CD4-positive, alpha-beta T cell (primary cell): ENCODE results near the gene NCAPG2. TPM values are rescaled to one million over a fixed set of nuclear protein-coding genes. Genes with fewer than 3 reads are reported as not detected.

ENCODE experiments used
- ATAC-seq: fragments of 200-7000 bp; cut with Tn5 transposase; one replicate; pipeline ENCODE4 v1.10.0; 2022; ENCODE audit warnings: mild to moderate bottlenecking; ENCODE audit not compliant: poor library complexity
- CTCF ChIA-PET: fragments of 350-600 bp; sonication (Branson Sonifier 250); formaldehyde crosslinking; loops from one replicate; lab custom pipeline; 2021; ENCODE audit warnings: antibody characterized with exemption, inconsistent platforms; lab: Charles Lee
- POLR2A ChIA-PET: fragments of 350-600 bp; sonication (Branson Sonifier 250); formaldehyde crosslinking; loops from one replicate; lab custom pipeline; 2021; ENCODE audit warnings: antibody characterized with exemption, inconsistent platforms; lab: Charles Lee
- DNase-seq, 14 experiments: peaks; one replicate each; pipeline ENCODE4 v3.0.0-alpha.2; 2013 to 2020; ENCODE audit warnings: mixed read lengths in 2 of 14
- H3K27ac ChIP-seq, 2 donors: one replicate each; pipeline versions ENCODE4 v1.5.1 to v1.7.0; 2013; ENCODE audit warnings: low read length in 2 of 2, low read depth in 1 of 2, mild to moderate bottlenecking in 1 of 2
- H3K27me3 ChIP-seq, 2 experiments: 1 replicate in 1 of 2; 2 replicates in 1 of 2; pipeline versions ENCODE4 v1.6.1 to v1.7.0; 2013; ENCODE audit warnings: low read length in 2 of 2, control low read depth in 1 of 2, mild to moderate bottlenecking in 1 of 2, moderate library complexity in 1 of 2; ENCODE audit not compliant: insufficient read depth in 2 of 2, control insufficient read depth in 1 of 2
- H3K36me3 ChIP-seq: one replicate; pipeline ENCODE4 v1.6.1; 2013; ENCODE audit warnings: low read length, control low read depth; ENCODE audit not compliant: insufficient read depth
- H3K4me1 ChIP-seq: one replicate; pipeline ENCODE4 v1.6.1; 2013; ENCODE audit warnings: low read length, control low read depth; ENCODE audit not compliant: insufficient read depth
- H3K4me3 ChIP-seq: one replicate; pipeline ENCODE4 v1.5.1; 2013; ENCODE audit warnings: mild to moderate bottlenecking, low read length, moderate library complexity
- H3K9me3 ChIP-seq, 2 experiments: 1 replicate in 1 of 2; 2 replicates in 1 of 2; pipeline versions ENCODE4 v1.6.1 to v1.7.0; 2013; ENCODE audit warnings: low read length in 2 of 2, mild to moderate bottlenecking in 2 of 2, control low read depth in 1 of 2, moderate library complexity in 1 of 2; ENCODE audit not compliant: control insufficient read depth in 1 of 2, insufficient read depth in 1 of 2
- H3K27ac Mint-ChIP-seq: one replicate; pipeline ENCODE4 v1.8.0; 2020; ENCODE audit warnings: mixed read lengths
- H3K27me3 Mint-ChIP-seq: one replicate; pipeline ENCODE4 v1.8.0; 2021; ENCODE audit warnings: mixed read lengths
- H3K36me3 Mint-ChIP-seq: one replicate; pipeline ENCODE4 v1.8.0; 2021; ENCODE audit warnings: low read depth, mixed read lengths
- H3K4me1 Mint-ChIP-seq: one replicate; pipeline ENCODE4 v1.8.0; 2021; ENCODE audit warnings: low read depth, mixed read lengths
- H3K4me3 Mint-ChIP-seq: one replicate; pipeline ENCODE4 v1.8.0; 2020; ENCODE audit warnings: mild to moderate bottlenecking, mixed read lengths
- H3K9me3 Mint-ChIP-seq: one replicate; pipeline ENCODE4 v1.8.0; 2020; ENCODE audit warnings: mixed read lengths
- CTCF ChIP-seq: fragments of 200-600 bp; IDR thresholded peaks from one replicate; pipeline ENCODE4 v1.8.0; 2022; ENCODE audit warnings: antibody characterized with exemption, mild to moderate bottlenecking
- intact Hi-C, 2 experiments: fragments of 100-400 bp; cut with DNase I in 1 of 2; cut with micrococcal nuclease in 1 of 2; formaldehyde crosslinking; loops; one replicate each; pipeline versions ENCODE4 v1.15.1 to v1.9.0; 2023 to 2025; cut with DNase I, micrococcal nuclease
- total RNA-seq, 174 experiments: library from RNA in 2 of 174; stranded (reverse) in 2 of 174; gene quantifications; one replicate each; pipeline ENCODE4 v1.2.3 and lab custom pipeline; 2021 to 2026

Gene NCAPG2
- total RNA-seq, 2 experiments from 2014 or later = 9.9 to 11.8 TPM

GRCh38 chr7:158722574-158723237 is 18.1 kb upstream of the NCAPG2 start:
- Mint-ChIP-seq H3K27me3 (peaks cover 3% of the 10 kb centered on the region), H3K36me3 (no peaks in the 10 kb centered on the region), H3K27ac (no peak overlapping the region), H3K9me3 (peaks cover 2% of the 10 kb centered on the region), H3K4me1 (no peaks in the 10 kb centered on the region), H3K4me3 (no peak overlapping the region)
- no peaks in the 10 kb centered on the region for H3K4me1 ChIP-seq
- ChIA-PET POLR2A (no interaction called here), CTCF (no interaction called here)
- no peak for DNase-seq
- peaks cover 0 to 13% of the 10 kb centered on the region in 2 experiments for H3K9me3 ChIP-seq
- no peak overlapping the region for H3K4me3 ChIP-seq
- no peaks in the 10 kb centered on the region for H3K36me3 ChIP-seq
- intact Hi-C loops = no loop called here
- no peak for TF ChIP-seq CTCF
- H3K27ac ChIP-seq = no peak overlapping the region
- H3K27me3 ChIP-seq = no peaks in the 10 kb centered on the region
- ATAC-seq = no peak

DNA sequence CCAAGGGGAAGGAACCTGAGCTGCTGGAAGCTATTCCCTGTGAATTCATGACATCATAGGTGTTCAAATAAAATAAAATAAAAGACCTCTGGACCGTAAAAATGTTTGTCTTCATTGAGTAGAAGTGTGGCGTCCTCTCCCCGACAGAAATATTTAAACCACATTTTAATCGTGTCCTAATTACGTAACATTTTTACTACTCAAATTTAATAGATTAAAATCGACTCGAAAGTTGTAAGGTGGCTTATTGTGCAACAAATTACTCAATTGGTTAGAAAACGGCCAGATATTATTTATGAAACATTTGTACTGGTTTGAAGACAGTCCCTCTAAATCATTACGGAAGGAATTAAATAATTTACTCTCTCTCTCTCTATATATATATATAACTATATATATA is 15.5 kb upstream of the NCAPG2 start:
- H3K27ac Mint-ChIP-seq = no peak overlapping the region
- H3K4me3 ChIP-seq = no peak overlapping the region
- no peaks in the 10 kb centered on the region for H3K36me3 Mint-ChIP-seq
- no peak for TF ChIP-seq CTCF
- CTCF ChIA-PET = no interaction called here
- ATAC-seq (no peak), DNase-seq (no peak)
- no peaks in the 10 kb centered on the region for H3K4me1 ChIP-seq
- intact Hi-C loops = no loop called here
- H3K9me3 ChIP-seq = peaks cover 0 to 4% of the 10 kb centered on the region in 2 experiments
- no peaks in the 10 kb centered on the region for H3K27me3 ChIP-seq
- no peaks in the 10 kb centered on the region for H3K36me3 ChIP-seq
- H3K27me3 Mint-ChIP-seq = peaks cover 4% of the 10 kb centered on the region
- POLR2A ChIA-PET = interaction anchor here (1.5 kb wide), 1 partner anchor 15 kb away, joined by 5 read pairs; the partner anchor contains the start of gene NCAPG2
- peaks cover 2% of the 10 kb centered on the region for H3K9me3 Mint-ChIP-seq
- no peaks in the 10 kb centered on the region for H3K4me1 Mint-ChIP-seq
- no peak overlapping the region for H3K4me3 Mint-ChIP-seq
- H3K27ac ChIP-seq = no peak overlapping the region

DNA sequence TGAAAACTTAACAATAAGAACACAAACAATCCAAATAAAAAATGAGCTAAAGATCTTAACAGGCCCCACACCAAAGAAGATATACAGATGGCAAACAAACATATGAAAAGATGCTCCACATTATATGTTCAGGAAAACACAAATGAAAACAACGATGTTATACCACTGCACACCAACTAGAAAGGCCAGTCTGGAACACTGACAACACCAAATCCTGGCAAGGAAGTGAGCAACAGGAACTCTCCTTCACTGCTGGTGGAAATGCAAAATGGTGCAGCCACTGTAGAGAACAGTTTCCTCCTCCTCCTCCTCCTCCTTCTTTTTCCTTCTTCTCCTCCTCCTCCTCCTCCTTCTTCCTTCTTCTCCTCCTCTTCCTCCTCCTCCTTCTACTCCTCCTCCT is 12.2 kb upstream of the NCAPG2 start:
- Histone ChIP-seq H3K4me3 (no peak overlapping the region), H3K27me3 (no peaks in the 10 kb centered on the region), H3K27ac (no peak overlapping the region), H3K36me3 (no peaks in the 10 kb centered on the region), H3K9me3 (peaks cover 0 to 14% of the 10 kb centered on the region in 2 experiments), H3K4me1 (peaks cover 10% of the 10 kb centered on the region)
- peaks cover 5% of the 10 kb centered on the region for H3K4me1 Mint-ChIP-seq
- intact Hi-C loops = no loop called here
- ChIA-PET CTCF (no interaction called here), POLR2A (no interaction called here)
- no peak for TF ChIP-seq CTCF
- DNase-seq = no peak
- no peaks in the 10 kb centered on the region for H3K36me3 Mint-ChIP-seq
- H3K4me3 Mint-ChIP-seq = no peak overlapping the region
- no peak for ATAC-seq
- H3K27ac Mint-ChIP-seq = no peak overlapping the region
- H3K9me3 Mint-ChIP-seq = no peaks in the 10 kb centered on the region
- H3K27me3 Mint-ChIP-seq = peaks cover 7% of the 10 kb centered on the region
